HEK293 (cell line): Measurements from ENCODE around the gene PRDM13.

Source experiments
- OSR2 ChIP-seq: fragments of 450-650 bp; formaldehyde crosslinking; IDR thresholded peaks from 2 replicates; pipeline ENCODE4 v1.5.1; 2016; ENCODE audit warnings: missing biosample characterization, missing genetic modification characterization
- TRIM28 ChIP-seq: IDR thresholded peaks from 2 replicates; pipeline ENCODE4 v1.6.1; 2011; ENCODE audit warnings: low read length, control low read depth, borderline replicate concordance
- YY1 ChIP-seq: fragments of 450-650 bp; formaldehyde crosslinking; IDR thresholded peaks from 2 replicates; pipeline ENCODE4 v1.5.1; 2018; ENCODE audit warnings: missing biosample characterization, missing genetic modification characterization
- ZNF473 ChIP-seq: fragments of 450-650 bp; formaldehyde crosslinking; IDR thresholded peaks from 2 replicates; pipeline ENCODE4 v1.5.1; 2017; ENCODE audit warnings: missing biosample characterization, missing genetic modification characterization
- TF ChIP-seq, protein P1 (sequence below): fragments of 450-650 bp; formaldehyde crosslinking; IDR thresholded peaks from 2 replicates; pipeline ENCODE4 v1.5.1; 2016; ENCODE audit warnings: missing biosample characterization, missing genetic modification characterization
- TF ChIP-seq, protein P2 (sequence below): fragments of 450-650 bp; formaldehyde crosslinking; conservative IDR thresholded peaks from 2 replicates; pipeline ENCODE4 v1.5.1; 2016; ENCODE audit warnings: low read depth, missing biosample characterization, missing genetic modification characterization

DNA sequence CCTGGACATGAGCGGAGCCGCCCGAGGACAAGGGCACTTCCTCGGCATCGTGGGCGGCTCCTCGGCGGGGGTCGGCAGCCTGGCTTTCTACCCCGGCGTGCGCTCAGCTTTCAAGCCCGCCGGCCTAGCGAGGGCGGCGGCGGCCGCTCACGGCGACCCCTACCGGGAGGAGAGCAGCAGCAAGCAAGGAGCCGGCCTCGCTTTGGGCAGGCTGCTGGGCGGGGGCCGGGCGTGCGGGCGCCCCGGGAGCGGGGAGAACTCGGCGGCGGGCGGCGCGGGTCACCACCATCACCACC, 6.7 kb downstream of the PRDM13 start:
- no peak for TF ChIP-seq ZNF473 (tag by site-specific recombination)
- TF ChIP-seq, protein P1, sequence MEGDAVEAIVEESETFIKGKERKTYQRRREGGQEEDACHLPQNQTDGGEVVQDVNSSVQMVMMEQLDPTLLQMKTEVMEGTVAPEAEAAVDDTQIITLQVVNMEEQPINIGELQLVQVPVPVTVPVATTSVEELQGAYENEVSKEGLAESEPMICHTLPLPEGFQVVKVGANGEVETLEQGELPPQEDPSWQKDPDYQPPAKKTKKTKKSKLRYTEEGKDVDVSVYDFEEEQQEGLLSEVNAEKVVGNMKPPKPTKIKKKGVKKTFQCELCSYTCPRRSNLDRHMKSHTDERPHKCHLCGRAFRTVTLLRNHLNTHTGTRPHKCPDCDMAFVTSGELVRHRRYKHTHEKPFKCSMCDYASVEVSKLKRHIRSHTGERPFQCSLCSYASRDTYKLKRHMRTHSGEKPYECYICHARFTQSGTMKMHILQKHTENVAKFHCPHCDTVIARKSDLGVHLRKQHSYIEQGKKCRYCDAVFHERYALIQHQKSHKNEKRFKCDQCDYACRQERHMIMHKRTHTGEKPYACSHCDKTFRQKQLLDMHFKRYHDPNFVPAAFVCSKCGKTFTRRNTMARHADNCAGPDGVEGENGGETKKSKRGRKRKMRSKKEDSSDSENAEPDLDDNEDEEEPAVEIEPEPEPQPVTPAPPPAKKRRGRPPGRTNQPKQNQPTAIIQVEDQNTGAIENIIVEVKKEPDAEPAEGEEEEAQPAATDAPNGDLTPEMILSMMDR (tag by site-specific recombination), result peak; percentile 66
- TF ChIP-seq TRIM28, result no peak
- TF ChIP-seq OSR2 (tag by site-specific recombination), result no peak
- TF ChIP-seq, protein P2, sequence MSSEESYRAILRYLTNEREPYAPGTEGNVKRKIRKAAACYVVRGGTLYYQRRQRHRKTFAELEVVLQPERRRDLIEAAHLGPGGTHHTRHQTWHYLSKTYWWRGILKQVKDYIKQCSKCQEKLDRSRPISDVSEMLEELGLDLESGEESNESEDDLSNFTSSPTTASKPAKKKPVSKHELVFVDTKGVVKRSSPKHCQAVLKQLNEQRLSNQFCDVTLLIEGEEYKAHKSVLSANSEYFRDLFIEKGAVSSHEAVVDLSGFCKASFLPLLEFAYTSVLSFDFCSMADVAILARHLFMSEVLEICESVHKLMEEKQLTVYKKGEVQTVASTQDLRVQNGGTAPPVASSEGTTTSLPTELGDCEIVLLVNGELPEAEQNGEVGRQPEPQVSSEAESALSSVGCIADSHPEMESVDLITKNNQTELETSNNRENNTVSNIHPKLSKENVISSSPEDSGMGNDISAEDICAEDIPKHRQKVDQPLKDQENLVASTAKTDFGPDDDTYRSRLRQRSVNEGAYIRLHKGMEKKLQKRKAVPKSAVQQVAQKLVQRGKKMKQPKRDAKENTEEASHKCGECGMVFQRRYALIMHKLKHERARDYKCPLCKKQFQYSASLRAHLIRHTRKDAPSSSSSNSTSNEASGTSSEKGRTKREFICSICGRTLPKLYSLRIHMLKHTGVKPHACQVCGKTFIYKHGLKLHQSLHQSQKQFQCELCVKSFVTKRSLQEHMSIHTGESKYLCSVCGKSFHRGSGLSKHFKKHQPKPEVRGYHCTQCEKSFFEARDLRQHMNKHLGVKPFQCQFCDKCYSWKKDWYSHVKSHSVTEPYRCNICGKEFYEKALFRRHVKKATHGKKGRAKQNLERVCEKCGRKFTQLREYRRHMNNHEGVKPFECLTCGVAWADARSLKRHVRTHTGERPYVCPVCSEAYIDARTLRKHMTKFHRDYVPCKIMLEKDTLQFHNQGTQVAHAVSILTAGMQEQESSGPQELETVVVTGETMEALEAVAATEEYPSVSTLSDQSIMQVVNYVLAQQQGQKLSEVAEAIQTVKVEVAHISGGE (tag by site-specific recombination), result peak; percentile 51; the same call in 1 of the 2 replicates
- TF ChIP-seq YY1, result no peak
